HG03135 (cell line): Measurements from ENCODE around the gene INO80C.
"Not testable (repeated sequence)": the region's sequence is repeated elsewhere in the genome, so short reads cannot be mapped to it uniquely, and the experiment has no call there.

Source experiments
- ATAC-seq: cut with Tn5 transposase; IDR thresholded peaks from one replicate; pipeline ENCODE4 v1.9.1; 2021; ENCODE audit warnings: mild to moderate bottlenecking, moderate library complexity; ENCODE audit not compliant: unreplicated experiment

The INO80C gene

DNA sequence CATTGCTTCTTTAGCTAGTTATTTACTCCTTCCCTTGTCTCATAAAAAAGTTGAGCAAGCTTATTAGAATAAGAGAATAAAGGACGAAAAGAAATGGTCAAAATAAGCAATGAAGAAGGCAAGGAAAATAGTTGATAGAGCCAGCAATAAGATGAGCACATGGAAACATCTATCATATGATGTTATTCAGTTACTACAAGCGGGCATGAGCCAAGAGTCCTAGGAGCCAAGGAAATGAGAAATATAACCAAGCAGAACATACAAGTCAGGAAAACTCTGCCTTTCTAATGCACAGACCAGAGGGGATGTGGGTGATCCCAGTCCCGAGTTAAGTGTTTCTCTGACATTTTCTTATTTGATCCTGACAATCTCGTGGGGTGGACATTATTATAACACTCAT lies 33.9 kb downstream of the INO80C start:
- no peak for ATAC-seq

DNA sequence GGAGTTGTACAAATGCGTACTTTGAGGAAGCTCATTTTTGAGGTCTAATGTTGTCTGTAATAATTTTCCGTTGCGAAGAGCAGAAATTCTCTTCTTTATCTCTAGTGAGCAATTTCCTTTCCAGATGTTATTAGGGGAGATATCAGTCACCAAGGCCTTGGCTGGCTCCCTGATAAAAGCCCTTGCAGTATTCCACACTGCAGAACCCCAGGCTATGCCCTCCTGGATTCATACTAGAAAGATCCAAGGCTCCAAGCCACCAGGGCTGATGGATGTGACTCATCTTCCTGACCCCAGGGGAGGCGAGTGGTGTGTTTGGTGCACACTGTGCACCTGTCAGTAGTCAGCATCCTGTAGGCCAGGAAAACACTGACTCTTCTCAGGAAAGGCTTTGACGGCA lies 34.7 kb downstream of the INO80C start:
- ATAC-seq, result no peak

DNA sequence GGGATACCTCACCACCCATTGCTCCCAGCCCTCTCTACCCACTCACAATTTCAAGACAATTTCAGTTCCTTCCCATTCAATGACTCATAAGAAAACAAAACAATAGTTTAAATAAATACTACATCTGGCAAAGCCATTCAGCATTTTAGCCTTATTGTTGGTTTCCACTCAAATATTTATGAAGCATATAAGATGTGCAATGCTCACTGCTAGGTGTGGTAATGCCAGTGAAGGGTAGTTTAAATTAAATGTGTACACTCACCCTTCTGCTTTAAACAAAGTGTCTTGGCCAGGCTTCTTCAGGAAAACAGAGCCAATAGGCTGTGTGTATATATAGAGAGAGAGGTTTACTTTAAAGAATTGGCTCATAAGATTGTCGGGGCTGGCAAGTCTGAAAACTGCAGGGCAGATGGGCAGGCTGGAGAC lies 37.0 kb downstream of the INO80C start:
- ATAC-seq, result no peak

DNA sequence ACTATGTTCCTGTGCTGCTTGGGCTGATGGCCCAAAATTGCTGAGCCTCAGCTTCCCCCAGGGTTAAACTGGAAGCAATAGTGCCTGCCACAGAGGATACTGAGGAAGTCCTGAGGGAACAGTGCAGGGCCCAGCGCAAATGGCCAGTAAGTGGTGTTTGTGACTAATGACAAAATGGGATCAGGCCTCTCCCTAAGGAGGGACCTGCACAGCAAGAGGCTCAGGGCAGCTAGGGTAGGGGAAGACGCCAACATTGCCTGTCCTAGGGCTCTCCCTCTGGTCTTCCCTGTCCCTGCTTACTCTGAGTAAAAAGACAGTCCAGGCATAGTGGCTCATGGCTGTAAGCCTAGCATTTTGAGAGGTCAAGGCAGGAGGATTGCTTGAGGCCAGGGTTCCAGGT lies 37.8 kb downstream of the INO80C start:
- no peak for ATAC-seq

DNA sequence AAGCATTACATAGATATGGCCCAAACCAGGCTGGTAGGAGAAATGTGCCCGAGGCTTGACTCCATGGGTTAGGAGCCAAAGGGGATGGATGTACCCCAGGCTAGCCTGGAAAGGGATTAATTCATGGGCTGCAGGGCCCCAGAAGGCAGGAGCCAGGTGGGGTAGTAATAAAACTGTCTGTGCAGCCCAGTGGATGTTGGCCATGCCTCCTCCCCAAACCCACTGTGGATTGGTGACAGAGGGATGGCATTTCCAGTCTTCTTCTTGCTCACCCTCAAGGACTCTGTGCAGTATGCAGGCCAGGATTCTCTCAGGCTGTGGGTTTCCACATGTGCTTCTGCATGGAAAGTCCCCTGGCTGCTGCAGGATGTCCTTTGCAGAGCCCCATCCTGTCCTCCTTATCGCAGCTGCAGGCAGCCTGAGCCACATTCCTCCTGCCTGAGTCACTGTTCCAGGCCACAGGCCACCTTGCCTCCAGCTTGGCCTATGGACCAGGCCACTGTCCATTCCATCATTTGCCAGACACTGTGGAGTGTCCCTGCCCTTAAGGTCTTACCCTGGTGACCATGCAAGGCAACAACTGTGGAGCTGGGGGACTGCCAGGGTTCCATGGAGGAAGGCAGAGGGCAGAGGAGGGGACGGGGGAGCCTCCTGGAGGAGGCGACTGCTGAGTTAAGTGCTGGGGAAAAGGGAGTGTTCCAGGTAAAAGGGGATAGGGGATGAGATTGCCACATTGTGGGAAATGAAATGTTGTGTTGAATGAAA lies 38.9 kb downstream of the INO80C start:
- no peak for ATAC-seq

DNA sequence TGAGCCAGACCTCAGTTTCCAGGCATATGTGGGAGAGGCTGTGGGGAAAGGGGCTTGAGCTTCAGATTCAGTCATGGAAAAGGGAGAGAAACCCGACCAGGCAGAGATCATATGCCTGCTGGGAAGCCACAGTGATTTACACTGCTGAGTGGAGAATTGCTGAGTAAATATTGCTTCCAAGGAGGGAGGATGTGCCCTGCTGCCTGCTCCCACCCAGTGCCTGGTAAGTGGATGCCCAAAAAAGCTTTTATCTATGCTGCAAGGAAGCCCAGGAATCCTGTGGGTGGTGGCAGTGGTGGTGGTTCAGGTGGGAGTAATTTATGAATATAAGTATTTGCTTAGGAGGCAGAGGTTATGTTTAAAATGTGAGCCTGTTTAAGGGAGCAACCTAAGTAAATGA lies 39.5 kb downstream of the INO80C start:
- ATAC-seq, result no peak

DNA sequence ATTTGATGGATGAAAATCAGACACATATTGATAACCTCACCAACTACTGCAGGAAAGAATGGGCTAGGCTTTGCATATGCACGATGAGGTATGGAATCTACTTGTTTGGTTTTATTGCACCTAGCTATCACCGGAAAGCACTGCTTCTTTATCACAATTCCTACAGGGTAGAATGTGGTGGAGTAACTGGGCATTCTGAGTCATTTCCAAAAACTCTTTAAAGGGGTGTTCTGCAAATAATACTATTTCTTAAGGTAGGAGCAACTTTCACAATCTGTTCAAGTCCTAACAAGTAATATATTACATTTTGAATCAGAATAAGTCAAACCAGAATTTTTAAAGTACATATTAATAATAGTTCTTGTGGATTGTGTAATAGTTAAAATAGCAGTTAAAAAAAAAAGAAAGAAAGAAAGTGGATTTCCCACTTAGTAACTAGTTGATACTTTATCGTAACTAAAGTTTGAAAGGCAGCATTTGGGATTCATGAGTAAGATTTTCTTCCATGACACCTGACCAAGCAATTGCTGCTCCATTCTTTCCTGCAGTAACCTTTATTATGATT lies 40.5 kb downstream of the INO80C start:
- no peak for ATAC-seq

DNA sequence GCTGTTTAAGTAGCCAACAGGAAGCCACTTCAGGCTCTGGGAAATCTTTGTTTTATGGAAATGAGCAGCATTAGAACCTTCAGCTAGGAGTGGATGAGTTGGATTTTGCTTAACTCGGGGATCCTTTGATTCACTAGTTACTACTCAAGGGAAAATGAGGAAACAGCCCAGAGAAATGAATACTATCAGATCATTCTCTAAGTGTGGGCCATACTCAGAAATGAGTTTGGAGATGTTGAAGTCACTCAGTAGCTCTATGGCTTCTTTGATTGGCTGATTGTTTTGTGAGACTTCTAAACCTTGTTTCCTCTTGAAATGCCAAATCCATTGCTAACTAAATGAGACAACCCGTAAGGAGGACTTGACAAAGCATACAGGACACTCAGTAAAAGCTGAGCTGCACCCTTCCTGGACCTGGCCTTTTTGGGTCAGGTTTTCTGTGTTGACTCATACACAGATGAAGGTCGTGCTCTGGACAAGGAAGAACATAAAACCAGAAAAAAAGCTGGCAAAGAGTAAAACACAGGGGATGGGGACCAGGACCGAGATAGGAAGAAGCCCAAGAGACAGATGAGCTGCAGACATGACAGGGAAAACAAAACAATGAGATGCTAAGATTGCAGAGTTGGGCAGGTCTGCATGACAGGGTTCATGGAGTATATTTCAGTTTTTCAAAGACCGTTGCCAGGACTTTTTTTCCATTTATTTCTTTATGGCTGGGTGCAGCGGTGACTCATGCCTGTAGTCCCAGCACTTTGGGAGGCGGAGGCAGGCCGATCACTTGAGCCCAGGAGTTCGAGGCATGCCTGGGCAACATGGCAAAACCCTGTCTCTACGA lies 41.6 kb downstream of the INO80C start:
- ATAC-seq, result no peak

DNA sequence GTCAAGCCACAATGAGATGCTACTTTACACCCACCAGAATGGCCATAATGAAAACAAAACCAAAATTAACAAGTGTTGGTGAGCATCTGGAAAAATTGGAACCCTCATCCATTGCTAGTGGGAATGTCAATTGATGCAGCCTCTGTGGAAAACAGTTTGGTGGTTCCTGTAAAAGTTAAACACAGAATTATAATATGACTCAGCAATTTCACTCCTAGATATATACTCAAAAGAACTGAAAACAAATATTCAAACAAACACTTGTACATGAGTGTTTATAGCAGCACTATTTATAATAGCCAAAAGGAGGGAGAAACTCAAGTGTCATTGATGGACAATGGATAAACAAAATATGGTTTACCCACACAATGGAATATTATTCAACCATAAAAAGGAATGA lies 43.0 kb downstream of the INO80C start:
- no peak for ATAC-seq

DNA sequence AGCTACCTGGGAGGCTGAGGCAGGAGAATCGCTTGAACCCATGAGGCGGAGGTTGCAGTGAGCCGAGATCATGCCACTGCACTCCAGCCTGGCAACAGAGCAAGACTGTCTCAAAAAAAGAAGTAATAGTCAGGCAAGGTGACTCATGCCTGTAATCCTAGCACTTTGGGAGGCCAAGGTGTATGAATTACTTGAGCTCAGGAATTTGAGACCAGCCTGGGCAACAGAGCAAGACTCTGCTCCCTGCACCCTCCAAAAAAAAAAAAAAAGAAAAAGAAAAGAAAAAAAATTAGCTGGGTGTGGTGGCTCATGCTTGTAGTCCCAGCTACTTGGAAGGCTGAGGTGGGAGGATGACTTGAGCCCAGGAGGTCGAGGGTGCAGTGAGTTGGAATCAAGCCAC lies 44.7 kb downstream of the INO80C start:
- ATAC-seq, result not testable (repeated sequence)

DNA sequence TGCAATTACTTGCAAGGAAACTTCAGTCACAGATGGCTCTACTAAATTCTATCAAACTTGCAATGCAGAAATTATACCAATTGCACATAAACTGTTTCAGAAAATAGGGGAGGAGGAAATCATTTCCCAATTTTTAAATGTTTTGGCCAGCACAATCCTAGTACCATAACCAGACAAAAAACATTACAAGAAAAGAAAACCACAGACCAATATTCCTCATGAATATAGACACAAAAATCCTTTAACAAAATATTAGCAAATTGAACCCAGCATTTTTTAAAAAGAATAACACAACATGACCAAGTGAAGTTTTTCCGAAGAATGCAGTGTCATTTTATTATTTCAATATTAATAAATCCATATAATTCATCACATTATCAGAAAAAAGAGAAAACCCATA lies 45.8 kb downstream of the INO80C start:
- no peak for ATAC-seq

DNA sequence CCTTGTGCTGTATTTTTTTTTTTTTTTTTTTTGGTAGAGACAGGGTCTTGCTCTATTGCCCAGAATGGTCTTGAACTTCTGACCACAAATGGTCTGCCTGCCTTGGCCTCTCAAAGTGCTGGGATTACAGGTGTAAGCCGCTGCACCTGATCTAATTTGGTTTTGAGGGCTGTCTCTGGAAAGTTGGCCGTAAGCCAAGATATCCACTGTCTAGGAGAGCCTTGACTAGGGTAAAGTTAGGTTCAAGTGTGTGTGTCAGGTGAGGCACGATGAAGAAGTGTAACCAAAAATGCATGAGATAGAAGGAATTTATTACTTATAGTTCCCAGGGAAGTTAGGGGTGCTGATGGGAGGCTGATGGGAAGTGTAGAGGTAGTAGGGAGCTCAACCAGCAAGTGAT lies 46.7 kb downstream of the INO80C start:
- no peak for ATAC-seq

DNA sequence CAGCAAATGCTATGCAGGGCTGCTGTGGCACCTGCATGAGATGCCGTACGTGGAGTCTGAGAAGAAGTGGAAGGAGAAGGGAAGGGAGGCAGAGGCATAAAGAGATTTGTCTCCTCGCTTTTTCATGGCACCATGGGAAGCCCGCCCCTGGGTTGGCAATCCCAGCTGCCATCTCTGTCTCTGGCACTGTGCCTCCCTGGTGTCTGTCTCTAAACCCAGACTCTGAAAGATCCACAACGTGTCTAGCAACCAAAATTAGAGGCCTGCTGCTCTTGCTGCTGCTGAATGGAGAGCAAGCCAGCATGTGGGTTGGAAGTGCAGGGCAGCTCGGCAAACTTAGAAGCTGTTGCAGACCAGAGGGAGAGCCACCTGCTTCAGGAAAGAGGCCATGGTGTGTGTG lies 53.1 kb downstream of the INO80C start:
- no peak for ATAC-seq

DNA sequence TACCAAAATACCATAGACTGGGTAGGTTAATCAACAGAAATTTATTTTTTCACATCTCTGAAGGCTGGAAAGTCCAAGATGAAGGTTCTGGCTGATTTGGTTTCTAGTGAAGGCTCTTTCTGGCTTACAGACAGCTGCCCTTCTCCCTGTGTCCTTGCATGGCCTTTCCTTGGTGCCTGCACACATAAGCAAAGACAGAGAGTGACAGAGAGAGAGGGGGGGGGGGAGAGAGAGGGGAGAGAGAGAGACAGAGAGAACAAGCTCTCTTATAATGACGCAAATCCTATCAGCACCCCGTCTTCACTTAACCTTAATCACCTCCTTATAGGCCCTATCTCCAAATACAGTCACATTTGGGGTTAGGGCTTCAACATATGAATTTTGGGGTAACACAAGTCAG lies 53.9 kb downstream of the INO80C start:
- ATAC-seq, result no peak

DNA sequence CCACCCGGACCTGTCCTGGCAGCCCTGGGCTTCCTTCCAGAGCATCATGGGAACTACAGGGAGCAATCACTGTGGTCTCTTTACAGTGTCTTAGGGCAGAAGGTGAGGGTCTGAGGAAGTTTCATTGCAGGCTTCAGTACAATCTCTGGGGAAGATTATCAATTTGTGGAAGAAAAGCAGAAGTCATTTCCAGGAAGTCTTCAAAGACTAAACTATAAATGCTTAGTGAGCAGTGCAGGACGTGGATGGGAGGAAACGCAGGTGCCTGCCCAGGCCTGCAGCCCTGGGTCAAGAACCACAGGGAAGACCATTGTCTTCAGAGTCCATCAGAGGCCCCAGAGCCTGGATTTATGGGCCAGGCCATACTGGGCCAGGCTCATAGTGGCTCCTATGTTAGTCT lies 54.3 kb downstream of the INO80C start:
- ATAC-seq, result no peak

DNA sequence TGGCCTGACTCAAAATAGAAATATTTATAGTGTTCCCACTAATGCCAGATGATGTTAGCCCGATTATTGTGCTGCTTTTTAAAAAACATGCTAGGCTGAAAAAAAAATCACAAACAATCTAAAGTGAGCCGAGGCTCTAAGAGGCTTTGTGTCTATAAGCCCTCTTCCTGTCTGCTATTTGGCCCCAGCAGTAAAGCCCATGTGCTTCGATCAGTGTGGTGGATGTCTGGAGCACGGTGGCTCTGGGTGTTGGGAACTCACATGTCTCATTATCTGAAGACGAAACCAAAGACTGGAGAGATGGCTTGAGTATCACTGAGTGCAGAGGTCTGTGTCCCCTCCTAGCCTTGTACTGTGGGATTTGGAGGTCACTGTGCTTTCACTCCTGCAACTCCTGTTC lies 55.1 kb downstream of the INO80C start:
- ATAC-seq, result no peak

DNA sequence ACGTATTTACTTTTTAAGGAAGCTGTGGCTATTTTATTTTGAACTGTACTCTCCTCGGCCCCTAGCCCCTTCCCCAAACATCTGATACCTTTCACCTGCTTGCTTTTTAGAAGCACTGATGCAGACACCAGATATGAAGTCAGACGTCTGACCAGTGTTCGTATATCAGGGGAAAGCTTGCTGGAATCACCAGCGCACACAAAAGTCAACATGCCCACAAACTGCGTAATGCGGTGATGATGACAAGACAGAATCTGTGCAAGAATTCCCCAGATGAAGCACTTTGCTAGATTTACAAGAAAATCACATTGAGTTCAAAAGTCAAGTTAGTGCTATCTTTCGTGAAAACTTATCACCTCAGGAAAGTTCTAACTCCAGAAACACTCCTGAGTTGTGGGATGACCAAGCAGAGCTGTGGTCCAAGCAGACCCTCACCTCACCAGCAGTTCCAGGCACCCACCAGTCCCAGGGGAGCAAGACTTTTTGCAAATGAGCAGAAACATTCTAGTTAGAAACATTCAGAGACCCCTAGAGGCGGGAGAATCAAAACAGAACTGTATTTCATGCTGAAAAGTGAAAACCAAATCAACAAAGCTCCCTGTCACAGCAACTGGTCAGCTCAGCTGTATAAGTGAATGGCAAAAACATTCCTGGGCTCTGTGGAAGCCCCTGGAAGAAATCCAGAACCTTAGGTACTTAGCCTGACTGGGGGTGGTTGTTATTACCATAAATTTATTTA lies 55.7 kb downstream of the INO80C start:
- no peak for ATAC-seq

DNA sequence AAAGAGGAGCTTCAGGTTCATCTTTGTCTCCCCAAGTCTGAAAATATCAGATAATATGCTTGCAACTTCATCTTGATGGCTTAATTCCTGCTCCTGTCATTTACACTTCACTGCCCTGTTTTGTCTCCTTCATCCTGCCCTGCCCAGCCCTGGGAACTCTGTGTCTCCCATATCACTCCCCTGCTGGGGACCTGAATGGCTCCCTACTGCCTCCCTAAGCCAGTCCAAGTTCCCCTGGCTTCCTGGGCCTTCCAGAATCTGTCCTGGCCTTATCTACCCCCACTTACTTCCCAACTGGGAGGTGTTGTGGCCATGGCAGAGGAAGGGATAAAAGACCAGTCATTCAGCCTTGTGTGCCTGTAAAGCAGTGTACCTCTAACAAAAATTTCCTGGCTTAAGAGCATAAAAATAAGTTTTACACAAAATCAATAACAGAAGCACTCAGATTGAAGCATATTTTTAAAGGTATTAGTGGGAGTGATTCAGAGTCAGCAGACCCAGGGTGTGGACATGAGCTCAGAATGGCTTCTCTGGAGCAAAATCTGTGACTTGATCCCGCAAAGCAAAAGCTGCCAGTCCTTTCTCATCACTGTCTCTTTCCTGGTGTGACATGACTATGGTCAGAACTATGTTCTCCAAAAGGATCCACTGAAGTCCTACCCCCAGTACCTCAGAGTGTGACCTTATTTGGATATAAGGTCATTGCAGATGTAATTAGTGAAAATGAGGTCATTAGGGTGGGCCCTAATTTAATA lies 59.1 kb downstream of the INO80C start:
- ATAC-seq, result no peak

DNA sequence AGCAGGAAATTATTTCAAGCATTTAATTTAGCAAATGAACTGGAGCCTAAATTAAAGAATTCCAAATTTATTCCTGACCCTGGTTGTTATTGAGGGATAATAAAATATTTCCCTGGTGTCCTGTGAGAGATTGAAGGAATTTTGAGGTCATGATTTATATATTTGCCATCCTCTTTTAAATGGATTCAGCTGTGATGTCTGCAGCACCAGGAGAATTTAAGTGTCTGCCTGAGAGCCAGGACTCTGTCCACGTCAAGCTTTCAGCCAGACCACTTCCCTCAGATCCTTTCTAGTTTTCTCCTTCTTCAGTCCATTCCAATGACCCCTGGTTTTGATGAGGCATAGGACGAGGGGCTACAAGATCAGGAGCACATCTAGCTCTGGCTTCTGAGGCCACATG lies 59.9 kb downstream of the INO80C start:
- no peak for ATAC-seq

DNA sequence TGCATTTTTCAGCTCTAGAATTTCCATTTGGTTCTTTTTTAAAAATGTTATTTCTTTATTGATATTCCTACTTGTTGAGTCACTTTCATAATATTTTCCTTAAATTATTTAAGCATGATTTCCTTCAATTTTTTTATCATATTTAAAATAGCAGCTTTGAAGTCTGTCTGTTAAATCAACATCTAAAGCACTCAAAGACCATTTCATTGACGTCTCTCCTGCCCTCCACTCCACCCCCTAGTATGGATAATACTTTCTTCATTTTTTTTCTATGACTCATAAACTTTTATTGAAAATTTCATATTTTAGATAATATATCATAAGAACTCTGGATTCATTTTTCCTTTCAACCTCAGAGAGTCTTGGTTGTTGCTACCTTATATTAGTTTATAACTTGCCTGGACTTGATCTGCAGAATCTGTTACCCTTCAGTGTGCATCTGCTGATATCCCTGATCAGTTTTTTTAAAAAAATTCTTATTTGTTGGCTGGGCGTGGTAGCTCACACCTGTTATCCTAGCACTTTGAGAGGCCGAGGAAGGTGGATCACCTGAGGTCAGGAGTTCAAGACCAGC lies 61.6 kb downstream of the INO80C start:
- no peak for ATAC-seq
